WTC11 (cell line): ENCODE measurements around the gene TRNAU1AP. TPM values are rescaled to one million over a fixed set of nuclear protein-coding genes. Genes with fewer than 3 reads are reported as not detected.
A peak's percentile ranks its signal among the peaks of the same experiment; 100 is the strongest.
"Not testable (repeated sequence)": the region's sequence is repeated elsewhere in the genome, so short reads cannot be mapped to it uniquely, and the experiment has no call there.

Source experiments
- ATAC-seq: fragments of 200-7000 bp; cut with Tn5 transposase; 2 replicates; pipeline ENCODE4 v1.10.0; 2021; ENCODE audit warnings: mild to moderate bottlenecking, moderate library complexity
- CTCF ChIA-PET: fragments of 300-600 bp; sonication (Branson Sonifier 250); formaldehyde crosslinking; loops from one replicate; lab custom pipeline; 2021; ENCODE audit warnings: antibody characterized with exemption; lab: Charles Lee
- POLR2A ChIA-PET: fragments of 350-600 bp; sonication (Branson Sonifier 250); formaldehyde crosslinking; loops from one replicate; lab custom pipeline; 2021; ENCODE audit warnings: antibody characterized with exemption; lab: Charles Lee
- DNase-seq: peaks from one replicate; pipeline ENCODE4 v3.0.0; 2021; ENCODE audit warnings: low spot score
- H3K27ac Mint-ChIP-seq: 2 replicates; pipeline ENCODE4 v1.8.0; 2021; ENCODE audit warnings: mixed read lengths
- H3K27me3 Mint-ChIP-seq: 2 replicates; pipeline ENCODE4 v1.8.0; 2021; ENCODE audit warnings: low read depth, mild to moderate bottlenecking, moderate library complexity, mixed read lengths
- H3K36me3 Mint-ChIP-seq: 2 replicates; pipeline ENCODE4 v1.8.0; 2021; ENCODE audit warnings: mixed read lengths
- H3K4me1 Mint-ChIP-seq: 2 replicates; pipeline ENCODE4 v1.8.0; 2022; ENCODE audit warnings: mixed read lengths
- H3K4me3 Mint-ChIP-seq: 2 replicates; pipeline ENCODE4 v1.8.0; 2021; ENCODE audit warnings: mild to moderate bottlenecking, moderate library complexity, mixed read lengths
- H3K9me3 Mint-ChIP-seq: 2 replicates; pipeline ENCODE4 v1.8.0; 2021; ENCODE audit warnings: mixed read lengths
- FOXK1 ChIP-seq: sonication (generic); formaldehyde crosslinking; IDR thresholded peaks from 2 replicates; pipeline ENCODE4 v1.8.0; 2022; ENCODE audit warnings: mild to moderate bottlenecking, moderate library complexity, missing genetic modification reagents
- GTF2I ChIP-seq: fragments of 250-450 bp; sonication (Bioruptor Pico); conservative IDR thresholded peaks from 2 replicates; pipeline ENCODE4 v1.4.0; 2021; ENCODE audit warnings: mild to moderate bottlenecking
- HMGA2 ChIP-seq: fragments of 250-450 bp; sonication (Bioruptor Pico); IDR thresholded peaks from 2 replicates; pipeline ENCODE4 v1.4.0; 2021; ENCODE audit warnings: mild to moderate bottlenecking, moderate library complexity
- NR1H2 ChIP-seq: sonication (generic); formaldehyde crosslinking; IDR thresholded peaks from 2 replicates; pipeline ENCODE4 v1.9.0; 2021; ENCODE audit warnings: mild to moderate bottlenecking, moderate library complexity, missing genetic modification reagents
- PRRX2 ChIP-seq: fragments of 250-450 bp; sonication (Bioruptor Pico); IDR thresholded peaks from 2 replicates; pipeline ENCODE4 v1.8.0; 2021; ENCODE audit warnings: mild to moderate bottlenecking
- TP53 ChIP-seq: sonication (generic); formaldehyde crosslinking; IDR thresholded peaks from 2 replicates; pipeline ENCODE4 v1.8.1; 2023; ENCODE audit warnings: mild to moderate bottlenecking, missing genetic modification reagents
- total RNA-seq: library from RNA; stranded (reverse); gene quantifications from 3 replicates; pipeline ENCODE4 v1.2.3, GENCODE V29; 2021
- TF ChIP-seq, protein P1 (sequence below): sonication (generic); formaldehyde crosslinking; IDR thresholded peaks from 2 replicates; pipeline ENCODE4 v1.8.0; 2022; ENCODE audit warnings: missing genetic modification reagents
- TF ChIP-seq, protein P2 (sequence below): fragments of 250-450 bp; sonication (Bioruptor Pico); IDR thresholded peaks from 2 replicates; pipeline ENCODE4 v1.8.0; 2021; ENCODE audit warnings: mild to moderate bottlenecking
- TF ChIP-seq, protein P3 (sequence below): sonication (generic); formaldehyde crosslinking; IDR thresholded peaks from 2 replicates; pipeline ENCODE4 v1.8.0; 2022; ENCODE audit warnings: mild to moderate bottlenecking, missing genetic modification reagents

Gene TRNAU1AP
- total RNA-seq, 1 experiment from 2014 or later: 30.4 TPM

DNA sequence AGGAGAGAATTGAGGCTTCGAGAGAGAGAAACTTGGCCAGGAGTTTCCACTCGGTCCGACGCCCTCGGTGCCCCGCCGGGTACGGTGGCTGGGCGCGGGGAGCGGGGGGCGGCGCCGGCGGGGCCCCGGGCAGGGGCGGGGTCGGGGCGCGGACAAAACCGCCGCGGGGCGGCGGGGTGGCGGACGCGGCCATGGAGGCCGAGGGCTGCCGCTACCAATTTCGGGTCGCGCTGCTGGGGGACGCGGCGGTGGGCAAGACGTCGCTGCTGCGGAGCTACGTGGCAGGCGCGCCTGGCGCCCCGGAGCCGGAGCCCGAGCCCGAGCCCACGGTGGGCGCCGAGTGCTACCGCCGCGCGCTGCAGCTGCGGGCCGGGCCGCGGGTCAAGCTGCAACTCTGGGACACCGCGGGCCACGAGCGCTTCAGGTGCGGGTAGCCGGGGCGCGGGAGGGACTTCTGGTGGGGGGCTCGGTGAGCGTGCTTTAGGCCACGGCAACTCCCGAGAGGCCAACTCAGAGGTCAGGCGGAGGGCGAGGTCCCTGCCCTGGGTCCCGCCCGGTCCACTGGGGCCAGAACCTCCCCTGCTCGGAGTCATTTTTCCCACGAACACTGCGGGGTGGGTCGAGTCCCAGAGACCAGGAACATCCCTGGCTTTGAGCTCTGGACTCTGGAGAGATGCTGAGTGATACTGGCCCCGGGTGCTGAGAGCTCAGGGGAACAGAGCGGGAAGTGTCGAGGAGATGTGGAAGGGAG lies 39.6 kb downstream of the TRNAU1AP start (continued):
- TF ChIP-seq, protein P1, sequence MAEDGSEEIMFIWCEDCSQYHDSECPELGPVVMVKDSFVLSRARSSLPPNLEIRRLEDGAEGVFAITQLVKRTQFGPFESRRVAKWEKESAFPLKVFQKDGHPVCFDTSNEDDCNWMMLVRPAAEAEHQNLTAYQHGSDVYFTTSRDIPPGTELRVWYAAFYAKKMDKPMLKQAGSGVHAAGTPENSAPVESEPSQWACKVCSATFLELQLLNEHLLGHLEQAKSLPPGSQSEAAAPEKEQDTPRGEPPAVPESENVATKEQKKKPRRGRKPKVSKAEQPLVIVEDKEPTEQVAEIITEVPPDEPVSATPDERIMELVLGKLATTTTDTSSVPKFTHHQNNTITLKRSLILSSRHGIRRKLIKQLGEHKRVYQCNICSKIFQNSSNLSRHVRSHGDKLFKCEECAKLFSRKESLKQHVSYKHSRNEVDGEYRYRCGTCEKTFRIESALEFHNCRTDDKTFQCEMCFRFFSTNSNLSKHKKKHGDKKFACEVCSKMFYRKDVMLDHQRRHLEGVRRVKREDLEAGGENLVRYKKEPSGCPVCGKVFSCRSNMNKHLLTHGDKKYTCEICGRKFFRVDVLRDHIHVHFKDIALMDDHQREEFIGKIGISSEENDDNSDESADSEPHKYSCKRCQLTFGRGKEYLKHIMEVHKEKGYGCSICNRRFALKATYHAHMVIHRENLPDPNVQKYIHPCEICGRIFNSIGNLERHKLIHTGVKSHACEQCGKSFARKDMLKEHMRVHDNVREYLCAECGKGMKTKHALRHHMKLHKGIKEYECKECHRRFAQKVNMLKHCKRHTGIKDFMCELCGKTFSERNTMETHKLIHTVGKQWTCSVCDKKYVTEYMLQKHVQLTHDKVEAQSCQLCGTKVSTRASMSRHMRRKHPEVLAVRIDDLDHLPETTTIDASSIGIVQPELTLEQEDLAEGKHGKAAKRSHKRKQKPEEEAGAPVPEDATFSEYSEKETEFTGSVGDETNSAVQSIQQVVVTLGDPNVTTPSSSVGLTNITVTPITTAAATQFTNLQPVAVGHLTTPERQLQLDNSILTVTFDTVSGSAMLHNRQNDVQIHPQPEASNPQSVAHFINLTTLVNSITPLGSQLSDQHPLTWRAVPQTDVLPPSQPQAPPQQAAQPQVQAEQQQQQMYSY (CRISPR knock-in tag): no peak
- TF ChIP-seq TP53 (CRISPR knock-in tag) (0 out of 2 replicates have a peak, but pooled peaks have one; percentile 42), PRRX2 (CRISPR knock-in tag) (no peak), GTF2I (CRISPR knock-in tag) (no peak), NR1H2 (CRISPR knock-in tag) (no peak)
- TF ChIP-seq, protein P2, sequence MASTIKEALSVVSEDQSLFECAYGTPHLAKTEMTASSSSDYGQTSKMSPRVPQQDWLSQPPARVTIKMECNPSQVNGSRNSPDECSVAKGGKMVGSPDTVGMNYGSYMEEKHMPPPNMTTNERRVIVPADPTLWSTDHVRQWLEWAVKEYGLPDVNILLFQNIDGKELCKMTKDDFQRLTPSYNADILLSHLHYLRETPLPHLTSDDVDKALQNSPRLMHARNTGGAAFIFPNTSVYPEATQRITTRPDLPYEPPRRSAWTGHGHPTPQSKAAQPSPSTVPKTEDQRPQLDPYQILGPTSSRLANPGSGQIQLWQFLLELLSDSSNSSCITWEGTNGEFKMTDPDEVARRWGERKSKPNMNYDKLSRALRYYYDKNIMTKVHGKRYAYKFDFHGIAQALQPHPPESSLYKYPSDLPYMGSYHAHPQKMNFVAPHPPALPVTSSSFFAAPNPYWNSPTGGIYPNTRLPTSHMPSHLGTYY (CRISPR knock-in tag): no peak
- TF ChIP-seq, protein P3, sequence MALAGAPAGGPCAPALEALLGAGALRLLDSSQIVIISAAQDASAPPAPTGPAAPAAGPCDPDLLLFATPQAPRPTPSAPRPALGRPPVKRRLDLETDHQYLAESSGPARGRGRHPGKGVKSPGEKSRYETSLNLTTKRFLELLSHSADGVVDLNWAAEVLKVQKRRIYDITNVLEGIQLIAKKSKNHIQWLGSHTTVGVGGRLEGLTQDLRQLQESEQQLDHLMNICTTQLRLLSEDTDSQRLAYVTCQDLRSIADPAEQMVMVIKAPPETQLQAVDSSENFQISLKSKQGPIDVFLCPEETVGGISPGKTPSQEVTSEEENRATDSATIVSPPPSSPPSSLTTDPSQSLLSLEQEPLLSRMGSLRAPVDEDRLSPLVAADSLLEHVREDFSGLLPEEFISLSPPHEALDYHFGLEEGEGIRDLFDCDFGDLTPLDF (CRISPR knock-in tag): 0 out of 2 replicates have a peak, but pooled peaks have one; percentile 36

DNA sequence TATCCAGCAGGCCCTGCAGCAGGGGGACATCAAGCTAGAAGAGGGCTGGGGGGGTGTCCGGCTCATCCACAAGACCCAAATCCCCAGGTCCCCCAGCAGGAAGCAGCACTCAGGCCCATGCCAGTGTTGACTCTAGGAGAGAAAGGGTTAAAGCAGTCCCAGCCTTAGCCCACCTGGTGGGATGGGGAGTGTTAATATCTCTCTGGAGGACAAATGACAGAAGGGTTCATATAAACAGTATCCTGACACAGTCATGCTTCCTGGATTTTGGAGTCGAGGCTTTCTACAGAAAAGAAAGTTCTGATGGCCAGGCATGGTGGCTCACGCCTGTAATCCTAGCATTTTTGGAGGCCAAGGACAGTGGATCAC lies 41.1 kb downstream of the TRNAU1AP start:
- 0 out of 2 replicates have a peak overlapping the region, but pooled peaks have one; percentile 94 for H3K27ac Mint-ChIP-seq
- peaks cover 47% of the 10 kb centered on the region for H3K4me1 Mint-ChIP-seq
- POLR2A ChIA-PET: interaction anchor here (1.4 kb wide), 1 partner anchor 14 kb away, joined by 4 read pairs; no protein-coding TSS in a partner anchor
- H3K27me3 Mint-ChIP-seq: peaks cover 15% of the 10 kb centered on the region
- CTCF ChIA-PET: interaction anchor here (1.7 kb wide), 1 partner anchor 9 kb away, joined by 5 read pairs; no protein-coding TSS in a partner anchor
- not testable (repeated sequence) for H3K9me3 Mint-ChIP-seq, DNase-seq, ATAC-seq, H3K36me3 Mint-ChIP-seq
- H3K4me3 Mint-ChIP-seq: 0 out of 2 replicates have a peak overlapping the region, but pooled peaks have one; percentile 10

DNA sequence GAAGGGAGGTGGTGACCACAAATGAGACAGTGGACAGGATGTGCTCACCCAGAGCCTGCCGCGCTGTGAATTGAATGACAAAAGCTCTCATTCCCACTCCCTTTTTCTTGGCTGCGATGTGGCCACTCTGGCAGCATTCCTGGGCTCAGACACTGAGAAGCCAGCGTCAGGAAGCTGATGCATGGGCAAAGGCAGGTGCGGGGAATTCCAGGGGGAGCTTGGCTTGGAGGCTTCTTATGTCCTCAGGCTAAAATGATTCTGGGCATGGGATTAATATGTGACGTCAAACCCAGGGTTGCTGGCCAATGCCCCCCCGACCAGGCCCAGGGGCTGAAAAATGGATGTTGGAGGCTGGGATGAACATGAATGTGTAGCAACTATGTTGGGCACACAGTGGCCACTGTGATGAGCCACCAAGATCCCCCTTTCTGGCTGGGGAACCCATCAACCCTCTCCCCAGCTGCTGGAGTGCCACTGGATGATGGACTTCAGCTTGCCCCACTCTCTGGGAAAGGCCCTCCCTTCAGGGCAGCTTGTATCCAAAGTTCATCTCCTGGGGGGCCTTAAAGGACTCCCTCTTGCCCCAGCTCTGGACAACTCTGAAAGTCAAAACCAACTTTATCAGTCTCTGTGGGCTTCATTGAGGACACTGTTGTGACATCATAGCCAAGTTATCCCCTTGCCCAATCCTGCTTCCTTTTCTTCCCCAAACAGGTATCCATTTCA lies 42.0 kb downstream of the TRNAU1AP start:
- ATAC-seq (peak; percentile 29), DNase-seq (peak; percentile 61)
- CTCF ChIA-PET: interaction anchor here (0.6 kb wide), 1 partner anchor 21 kb away, joined by 3 read pairs; no protein-coding TSS in a partner anchor
- Mint-ChIP-seq H3K27me3 (peaks cover 15% of the 10 kb centered on the region), H3K27ac (peak overlapping the region; percentile 94), H3K4me1 (peaks cover 54% of the 10 kb centered on the region)
- H3K36me3 Mint-ChIP-seq, H3K4me3 Mint-ChIP-seq, H3K9me3 Mint-ChIP-seq: not testable (repeated sequence)
- POLR2A ChIA-PET: interaction anchor here (0.6 to 2.6 kb wide), 4 partner anchors 9 to 89 kb away, joined by 3 to 18 read pairs (median 4); partner anchors contain the start of gene RCC1

DNA sequence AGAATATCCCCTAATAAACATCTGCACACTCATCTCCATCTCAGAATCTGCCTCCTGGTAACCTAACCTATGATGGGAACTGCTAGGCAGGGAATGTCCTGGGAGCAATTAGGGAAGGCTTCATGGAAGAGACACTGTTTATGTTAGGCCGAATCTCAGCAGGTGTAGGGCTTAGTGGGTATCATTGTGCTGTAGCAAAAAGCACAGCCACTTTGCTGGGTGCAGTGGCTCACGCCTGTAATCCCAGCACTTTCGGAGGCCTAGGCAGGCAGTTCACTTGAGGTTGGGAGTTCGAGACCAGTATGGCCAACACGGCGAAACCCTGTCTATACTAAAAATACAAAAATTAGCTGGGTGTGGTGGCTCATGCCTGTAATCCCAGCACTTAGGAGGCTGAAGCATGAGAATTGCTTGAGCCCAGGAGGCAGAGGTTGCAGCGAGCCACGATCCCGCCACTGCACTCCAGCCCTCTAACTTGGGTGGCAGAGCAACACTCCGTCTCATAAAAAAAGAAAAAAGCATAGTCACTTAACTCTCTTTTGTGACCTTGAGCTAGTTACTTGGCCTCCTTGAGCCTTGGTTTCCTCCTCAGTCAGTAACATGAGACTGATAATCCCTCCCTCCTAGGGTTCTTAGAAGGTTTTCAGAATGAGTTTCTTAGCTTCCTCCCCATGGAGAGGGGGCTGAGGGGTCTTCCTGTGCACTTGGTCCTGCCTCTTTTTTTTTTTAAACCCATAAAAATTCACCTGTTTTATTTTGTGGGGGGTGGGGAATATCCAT lies 42.7 kb downstream of the TRNAU1AP start:
- no peak for DNase-seq
- TF ChIP-seq HMGA2 (CRISPR knock-in tag) (no peak), FOXK1 (0 out of 2 replicates have a peak, but pooled peaks have one; percentile 39)
- peaks cover 15% of the 10 kb centered on the region for H3K27me3 Mint-ChIP-seq
- no peaks in the 10 kb centered on the region for H3K9me3 Mint-ChIP-seq
- H3K27ac Mint-ChIP-seq: peak overlapping the region; percentile 94
- H3K4me3 Mint-ChIP-seq: no peak overlapping the region
- ChIA-PET CTCF (no interaction called here), POLR2A (interaction anchor here (0.5 to 2.6 kb wide), 3 partner anchors 14 to 483 kb away, joined by 3 to 18 read pairs (median 4); no protein-coding TSS in a partner anchor)
- H3K4me1 Mint-ChIP-seq: peaks cover 53% of the 10 kb centered on the region
- no peak; the same call in 1 of the 2 replicates for ATAC-seq
- no peaks in the 10 kb centered on the region for H3K36me3 Mint-ChIP-seq

DNA sequence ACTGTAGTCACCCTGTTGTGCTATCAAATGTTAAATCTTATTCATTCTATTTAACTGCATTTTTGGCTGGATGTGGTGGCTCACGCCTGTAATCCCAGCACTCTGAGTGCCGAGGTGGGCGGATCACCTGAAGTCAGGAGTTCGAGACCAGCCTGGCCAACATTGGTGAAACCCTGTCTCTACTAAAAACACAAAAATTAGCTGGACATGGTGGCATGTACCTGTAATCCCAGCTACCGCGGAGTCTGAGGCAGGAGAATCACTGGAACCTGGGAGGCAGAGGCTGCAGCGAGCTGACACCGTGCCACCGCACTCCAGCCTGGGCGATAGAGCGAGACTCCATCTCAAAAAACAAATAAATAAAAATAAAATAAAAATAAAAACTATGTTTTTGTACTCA lies 43.4 kb downstream of the TRNAU1AP start:
- CTCF ChIA-PET, H3K4me3 Mint-ChIP-seq, H3K9me3 Mint-ChIP-seq, ATAC-seq, H3K27ac Mint-ChIP-seq, H3K36me3 Mint-ChIP-seq, DNase-seq: not testable (repeated sequence)
- Mint-ChIP-seq H3K27me3 (peaks cover 15% of the 10 kb centered on the region), H3K4me1 (peaks cover 53% of the 10 kb centered on the region)
- POLR2A ChIA-PET: interaction anchor here (0.7 to 2.6 kb wide), 2 partner anchors 15 to 483 kb away, joined by 4 to 18 read pairs; no protein-coding TSS in a partner anchor
